ENCODE results near the gene CEMIP.

CEMIP gene

GRCh38 chr15:80918196-80918783 is 139.1 kb downstream of the CEMIP start (continued):
- TF ChIP-seq ZNF169 (tag by site-specific recombination; IDR thresholded peaks at IDR 0.05) (no peak), EGR2 (tag by site-specific recombination; IDR thresholded peaks at IDR 0.05; ENCODE audit: low read depth) (peak; percentile 35), MEIS1 (CRISPR knock-in tag; IDR thresholded peaks at IDR 0.05; ENCODE audit: borderline replicate concordance) (no peak)

- Histone ChIP-seq H3K27ac (ENCODE audit: extremely low read depth, low read depth, low read length) (no peak overlapping the region), H3K9me3 (ENCODE audit: control insufficient read depth, insufficient read depth, low read depth, low read length) (no peaks in the 10 kb centered on the region), H3K4me1 (ENCODE audit: control insufficient read depth, insufficient read depth, low read length) (no peaks in the 10 kb centered on the region), H3K4me3 (ENCODE audit: low read depth, low read length) (no peak overlapping the region), H3K36me3 (ENCODE audit: control insufficient read depth in 2 of 2, insufficient read depth in 1 of 2, low read length in 2 of 2) (no peaks in the 10 kb centered on the region)
- TF ChIP-seq KLF1 (tag by site-specific recombination; IDR thresholded peaks at IDR 0.05) (no peak), KLF16 (tag by site-specific recombination; IDR thresholded peaks at IDR 0.05) (no peak), ZNF341 (tag by site-specific recombination; IDR thresholded peaks at IDR 0.05; ENCODE audit: low read depth) (no peak), TSHZ1 (tag by site-specific recombination; IDR thresholded peaks at IDR 0.05; ENCODE audit: borderline replicate concordance) (no peak), ZBTB1 (tag by site-specific recombination; IDR thresholded peaks at IDR 0.05) (no peak), ZNF174 (tag by site-specific recombination; IDR thresholded peaks at IDR 0.05) (no peak), EGR2 (tag by site-specific recombination; IDR thresholded peaks at IDR 0.05; ENCODE audit: low read depth) (peak; percentile 19; the same call in 1 of the 2 replicates)
- ChIA-PET CTCF (no interaction called here), POLR2A (no interaction called here)
These were observed 141.1 kb downstream of the CEMIP start for GRCh38 chr15:80920271-80920699.

GRCh38 chr15:80921736-80922410 is 142.7 kb downstream of the CEMIP start:
- CTCF ChIA-PET, result interaction anchor here (0.6 to 1.4 kb wide), 4 partner anchors 11 to 345 kb away, joined by 3 to 4 read pairs (median 4); no protein-coding TSS in a partner anchor
- Histone ChIP-seq H3K4me3 (ENCODE audit: low read depth, low read length) (no peak overlapping the region), H3K36me3 (ENCODE audit: control insufficient read depth in 2 of 2, insufficient read depth in 1 of 2, low read length in 2 of 2) (no peaks in the 10 kb centered on the region), H3K27ac (ENCODE audit: extremely low read depth, low read depth, low read length) (no peak overlapping the region), H3K4me1 (ENCODE audit: control insufficient read depth, insufficient read depth, low read length) (no peaks in the 10 kb centered on the region), H3K9me3 (ENCODE audit: control insufficient read depth, insufficient read depth, low read depth, low read length) (no peaks in the 10 kb centered on the region)
- POLR2A ChIA-PET, result no interaction called here
- TF ChIP-seq PATZ1 (tag by site-specific recombination; IDR thresholded peaks at IDR 0.05) (no peak), ZNF580 (tag by site-specific recombination; IDR thresholded peaks at IDR 0.05) (no peak), ZNF560 (tag by site-specific recombination; IDR thresholded peaks at IDR 0.05; ENCODE audit: borderline replicate concordance) (no peak), ZNF155 (tag by site-specific recombination; IDR thresholded peaks at IDR 0.05) (no peak), ZBTB1 (tag by site-specific recombination; IDR thresholded peaks at IDR 0.05) (no peak), ZNF157 (tag by site-specific recombination; IDR thresholded peaks at IDR 0.05) (no peak), RBAK (tag by site-specific recombination; IDR thresholded peaks at IDR 0.05) (no peak), ZNF416 (tag by site-specific recombination; IDR thresholded peaks at IDR 0.05) (no peak), ZNF473 (tag by site-specific recombination; IDR thresholded peaks at IDR 0.05) (no peak), ZNF623 (tag by site-specific recombination; IDR thresholded peaks at IDR 0.05) (no peak), KLF7 (tag by site-specific recombination; IDR thresholded peaks at IDR 0.05; ENCODE audit: borderline replicate concordance) (no peak), ZNF174 (tag by site-specific recombination; IDR thresholded peaks at IDR 0.05) (no peak), ZNF341 (tag by site-specific recombination; IDR thresholded peaks at IDR 0.05; ENCODE audit: low read depth) (no peak), ZFP41 (tag by site-specific recombination; IDR thresholded peaks at IDR 0.05; ENCODE audit: borderline replicate concordance) (no peak), ZNF274 (IDR thresholded peaks at IDR 0.05; ENCODE audit: low read length) (no peak), ZNF274 (tag by site-specific recombination; IDR thresholded peaks at IDR 0.05; ENCODE audit: borderline replicate concordance) (no peak), ZNF350 (tag by site-specific recombination; IDR thresholded peaks at IDR 0.05) (no peak), ZNF747 (tag by site-specific recombination; IDR thresholded peaks at IDR 0.05) (no peak), ZNF26 (tag by site-specific recombination; IDR thresholded peaks at IDR 0.05) (no peak)

All from HEK293 (cell line).